ENCODE data around the gene FBXL15. TPM values are rescaled to one million over a fixed set of nuclear protein-coding genes. Genes with fewer than 3 reads are reported as not detected.

FBXL15 gene
- total and polyA plus RNA-seq, 2 donors (not counting 1 experiment from before 2014, with no cell fraction given): 15.5 to 20.7 TPM

DNA sequence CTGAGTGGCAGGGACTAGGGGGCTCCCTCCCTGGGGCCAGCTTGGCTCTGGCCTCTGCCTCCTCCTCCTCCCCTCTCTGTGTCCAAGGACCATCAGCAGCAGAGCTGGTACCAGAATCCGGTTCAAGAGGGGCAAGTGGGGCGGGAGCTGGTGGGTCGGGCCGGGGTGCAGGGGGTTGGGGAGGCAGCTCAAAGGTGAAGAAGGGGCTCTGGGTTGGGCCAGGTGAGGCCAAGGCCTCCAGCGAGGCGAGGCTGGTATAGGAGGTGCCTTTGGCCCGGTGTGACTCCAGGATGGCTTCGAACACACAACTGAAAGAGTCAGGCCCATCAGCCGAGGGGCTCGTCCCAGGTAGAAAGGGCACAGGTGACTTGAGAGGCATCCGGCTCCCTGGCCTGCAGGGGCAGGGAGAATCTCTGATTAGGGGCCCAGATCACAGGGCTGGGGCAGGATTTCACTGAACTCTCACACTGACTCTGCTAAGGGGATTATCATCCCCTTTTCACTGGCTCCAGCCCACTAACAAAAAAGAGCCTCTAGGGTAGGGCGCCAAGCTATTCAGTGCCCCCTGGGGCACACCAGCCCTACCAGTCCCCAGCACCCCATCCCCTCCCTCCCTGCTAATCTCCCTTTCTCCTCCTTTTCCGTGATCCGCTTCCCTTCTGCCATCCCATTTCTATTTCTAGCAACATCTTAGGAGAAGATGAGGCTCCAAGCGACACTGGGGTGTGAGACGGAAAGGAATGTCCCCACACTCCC lies 6.7 kb upstream of the FBXL15 start:
- CTCF ChIA-PET: interaction anchor here (1.0 to 5.0 kb wide), 3 partner anchors 8 to 13 kb away, joined by 6 to 35 read pairs (median 10); no protein-coding TSS in a partner anchor
- Histone ChIP-seq H4K20me1 (ENCODE audit: control insufficient read depth, insufficient read depth, low read length, poor library complexity, severe bottlenecking) (no peaks in the 10 kb centered on the region), H3K27me3 (replicated peaks in 1 of 4; ENCODE audit: control extremely low read depth in 1 of 4, control insufficient read depth in 3 of 4, insufficient read depth in 4 of 4, low read length in 3 of 4) (peaks cover 0 to 92% (median 53%) of the 10 kb centered on the region in 4 experiments), H3K4me3 (ENCODE audit: control extremely low read depth in 1 of 5, extremely low read depth in 1 of 5, insufficient read depth in 1 of 5, low read depth in 2 of 5, low read length in 4 of 5) (no peak overlapping the region), H3K9ac (ENCODE audit: low read length) (no peak overlapping the region), H2AFZ (ENCODE audit: insufficient read depth, low read depth, low read length, poor library complexity, severe bottlenecking) (no peak overlapping the region), H3K27ac (ENCODE audit: low read length in 2 of 2) (no peak overlapping the region), H3K9me3 (ENCODE audit: control extremely low read depth in 1 of 3, control insufficient read depth in 2 of 3, insufficient read depth in 1 of 3, low read length in 2 of 3) (peaks cover 0 to 19% (median 0%) of the 10 kb centered on the region in 3 donors), H3K4me1 (ENCODE audit: control insufficient read depth in 2 of 2, insufficient read depth in 2 of 2, low read length in 2 of 2) (peaks cover 28% of the 10 kb centered on the region in 2 donors), H3K36me3 (replicated peaks in 1 of 2; ENCODE audit: control extremely low read depth in 1 of 2, control insufficient read depth in 1 of 2, extremely low read depth in 1 of 2, insufficient read depth in 2 of 2, low read length in 1 of 2) (no peaks in the 10 kb centered on the region), H3K79me2 (ENCODE audit: control insufficient read depth, insufficient read depth, low read length) (no peaks in the 10 kb centered on the region), H3K4me2 (replicated peaks; ENCODE audit: low read depth, low read length, poor library complexity, severe bottlenecking) (no peak overlapping the region)
- H3K9me3 Mint-ChIP-seq (ENCODE audit: insufficient read depth): no peaks in the 10 kb centered on the region
- POLR2A ChIA-PET: interaction anchor here (0.6 kb wide), 1 partner anchor 13 kb away, joined by 3 read pairs; no protein-coding TSS in a partner anchor
- ATAC-seq (ENCODE audit: low read depth) (no peak), DNase-seq (peak; percentile 16)
- peaks cover 64% of the 10 kb centered on the region for H3K27me3 Mint-ChIP-seq
- TF ChIP-seq, protein P1, sequence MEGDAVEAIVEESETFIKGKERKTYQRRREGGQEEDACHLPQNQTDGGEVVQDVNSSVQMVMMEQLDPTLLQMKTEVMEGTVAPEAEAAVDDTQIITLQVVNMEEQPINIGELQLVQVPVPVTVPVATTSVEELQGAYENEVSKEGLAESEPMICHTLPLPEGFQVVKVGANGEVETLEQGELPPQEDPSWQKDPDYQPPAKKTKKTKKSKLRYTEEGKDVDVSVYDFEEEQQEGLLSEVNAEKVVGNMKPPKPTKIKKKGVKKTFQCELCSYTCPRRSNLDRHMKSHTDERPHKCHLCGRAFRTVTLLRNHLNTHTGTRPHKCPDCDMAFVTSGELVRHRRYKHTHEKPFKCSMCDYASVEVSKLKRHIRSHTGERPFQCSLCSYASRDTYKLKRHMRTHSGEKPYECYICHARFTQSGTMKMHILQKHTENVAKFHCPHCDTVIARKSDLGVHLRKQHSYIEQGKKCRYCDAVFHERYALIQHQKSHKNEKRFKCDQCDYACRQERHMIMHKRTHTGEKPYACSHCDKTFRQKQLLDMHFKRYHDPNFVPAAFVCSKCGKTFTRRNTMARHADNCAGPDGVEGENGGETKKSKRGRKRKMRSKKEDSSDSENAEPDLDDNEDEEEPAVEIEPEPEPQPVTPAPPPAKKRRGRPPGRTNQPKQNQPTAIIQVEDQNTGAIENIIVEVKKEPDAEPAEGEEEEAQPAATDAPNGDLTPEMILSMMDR (IDR thresholded peaks at IDR 0.05): no peak
- TF ChIP-seq EZH2 (IDR thresholded peaks at IDR 0.05; ENCODE audit: borderline replicate concordance, insufficient read depth, low read depth, low read length, poor library complexity, severe bottlenecking): no peak
- WGBS (ENCODE audit: insufficient coverage): 98% methylated on average over 16 of the region's 16 CpGs
- H3K4me1 Mint-ChIP-seq: peaks cover 30% of the 10 kb centered on the region
- H3K27ac Mint-ChIP-seq: no peak overlapping the region
- intact Hi-C loops (cut with micrococcal nuclease): no loop called here
- no peak overlapping the region for H3K4me3 Mint-ChIP-seq

DNA sequence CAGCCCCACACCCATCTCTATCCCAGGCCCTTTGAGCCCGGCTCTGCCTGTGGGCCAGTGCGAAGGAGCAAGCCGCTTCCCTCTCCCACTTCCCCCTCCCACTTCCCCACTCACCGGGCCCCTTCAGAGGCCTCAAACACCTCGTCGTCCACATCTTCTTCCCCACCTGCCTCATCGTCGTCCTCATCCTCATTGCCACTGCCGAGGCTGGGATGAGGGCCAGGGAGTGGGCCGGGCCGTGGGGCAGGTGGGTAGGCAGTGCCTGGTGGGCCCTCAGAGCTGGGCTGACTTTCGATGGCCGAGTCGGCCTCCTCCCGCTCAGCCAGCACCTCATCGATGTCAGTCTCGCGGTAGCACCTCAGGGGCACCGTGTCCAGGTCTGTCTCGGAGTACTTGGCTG lies 5.9 kb upstream of the FBXL15 start:
- no peak for TF ChIP-seq EZH2 (IDR thresholded peaks at IDR 0.05; ENCODE audit: borderline replicate concordance, insufficient read depth, low read depth, low read length, poor library complexity, severe bottlenecking)
- TF ChIP-seq, protein P1 (IDR thresholded peaks at IDR 0.05): no peak
- Histone ChIP-seq H4K20me1 (ENCODE audit: control insufficient read depth, insufficient read depth, low read length, poor library complexity, severe bottlenecking) (peaks cover under 1% of the 10 kb centered on the region), H3K9ac (ENCODE audit: low read length) (no peak overlapping the region), H3K27me3 (replicated peaks in 1 of 4; ENCODE audit: control extremely low read depth in 1 of 4, control insufficient read depth in 3 of 4, insufficient read depth in 4 of 4, low read length in 3 of 4) (peaks cover 0 to 90% (median 50%) of the 10 kb centered on the region in 4 experiments), H2AFZ (ENCODE audit: insufficient read depth, low read depth, low read length, poor library complexity, severe bottlenecking) (no peak overlapping the region), H3K4me1 (ENCODE audit: control insufficient read depth in 2 of 2, insufficient read depth in 2 of 2, low read length in 2 of 2) (peaks cover 30% of the 10 kb centered on the region in 2 donors), H3K4me2 (replicated peaks; ENCODE audit: low read depth, low read length, poor library complexity, severe bottlenecking) (no peak overlapping the region), H3K79me2 (ENCODE audit: control insufficient read depth, insufficient read depth, low read length) (no peaks in the 10 kb centered on the region), H3K4me3 (ENCODE audit: control extremely low read depth in 1 of 5, extremely low read depth in 1 of 5, insufficient read depth in 1 of 5, low read depth in 2 of 5, low read length in 4 of 5) (no peak overlapping the region), H3K27ac (ENCODE audit: low read length in 2 of 2) (no peak overlapping the region), H3K9me3 (ENCODE audit: control extremely low read depth in 1 of 3, control insufficient read depth in 2 of 3, insufficient read depth in 1 of 3, low read length in 2 of 3) (peaks cover 0 to 26% (median 0%) of the 10 kb centered on the region in 3 donors), H3K36me3 (replicated peaks in 1 of 2; ENCODE audit: control extremely low read depth in 1 of 2, control insufficient read depth in 1 of 2, extremely low read depth in 1 of 2, insufficient read depth in 2 of 2, low read length in 1 of 2) (no peaks in the 10 kb centered on the region)
- no peak overlapping the region for H3K4me3 Mint-ChIP-seq
- WGBS (ENCODE audit: insufficient coverage): 49% methylated on average over 20 of the region's 20 CpGs
- ChIA-PET POLR2A (interaction anchor here (0.6 kb wide), 1 partner anchor 20 kb away, joined by 4 read pairs; no protein-coding TSS in a partner anchor), CTCF (interaction anchor here (0.6 to 1.2 kb wide), 4 partner anchors 11 to 50 kb away, joined by 3 to 4 read pairs (median 3); no protein-coding TSS in a partner anchor)
- DNase-seq (no peak), ATAC-seq (ENCODE audit: low read depth) (no peak)
- intact Hi-C loops (cut with micrococcal nuclease): no loop called here
- H3K27ac Mint-ChIP-seq: no peak overlapping the region
- H3K9me3 Mint-ChIP-seq (ENCODE audit: insufficient read depth): no peaks in the 10 kb centered on the region
- peaks cover 33% of the 10 kb centered on the region for H3K4me1 Mint-ChIP-seq
- peaks cover 60% of the 10 kb centered on the region for H3K27me3 Mint-ChIP-seq

Measured in B cell (primary cell).